GM19035 (cell line): ENCODE measurements around the gene PRPF4.
"Not testable (repeated sequence)": the region's sequence is repeated elsewhere in the genome, so short reads cannot be mapped to it uniquely, and the experiment has no call there.

ENCODE experiments used
- ATAC-seq: cut with Tn5 transposase; IDR thresholded peaks from one replicate; pipeline ENCODE4 v1.9.1; 2021; ENCODE audit not compliant: unreplicated experiment

The PRPF4 gene

DNA sequence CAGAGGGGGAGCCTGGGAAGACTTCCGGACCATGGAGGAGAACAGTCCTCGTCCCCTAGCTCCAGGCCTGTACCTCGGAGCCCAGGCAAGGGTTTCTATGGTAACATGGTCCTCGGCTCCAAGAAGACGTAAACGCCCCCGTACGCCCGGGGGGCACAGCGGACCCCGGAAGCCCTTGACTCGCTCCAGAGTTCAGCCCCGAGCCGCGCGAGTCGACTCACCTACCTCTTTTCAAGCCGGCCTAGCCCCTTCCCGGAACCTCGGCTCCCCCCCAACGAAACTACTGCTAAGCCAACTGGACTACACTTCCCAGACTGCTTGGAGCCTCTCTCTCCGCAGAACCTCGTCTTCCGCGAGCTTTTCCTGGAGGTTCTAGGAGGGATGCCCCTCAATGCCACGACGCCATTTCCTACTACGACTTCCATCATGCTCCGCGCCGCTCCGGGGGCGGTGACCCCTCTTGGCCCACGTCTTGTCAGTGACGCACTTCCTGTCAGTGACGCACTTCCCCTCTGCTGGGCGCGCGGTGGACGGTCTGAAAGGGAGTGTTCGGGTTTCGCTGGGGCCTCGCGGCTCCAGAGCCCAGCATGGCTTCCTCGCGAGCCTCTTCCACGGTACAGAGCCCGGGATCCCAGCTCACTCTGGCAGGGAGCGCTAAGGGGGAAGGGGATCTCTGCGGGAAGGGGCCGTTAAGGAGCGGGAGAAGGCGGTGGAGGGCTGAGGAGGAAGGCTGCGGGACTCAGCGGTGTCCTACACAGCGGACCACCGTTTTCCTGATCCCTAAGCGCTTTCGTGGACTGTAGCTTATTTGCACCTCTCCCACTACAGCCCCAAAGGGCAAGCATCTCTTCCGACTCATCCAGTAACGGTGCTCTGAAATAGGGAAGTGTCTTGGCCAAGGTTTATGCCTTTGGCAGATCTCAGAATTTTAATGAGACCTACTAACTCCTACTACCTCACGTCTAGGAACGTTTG, at the start of gene PRPF4, which contains the start of gene CDC26:
Gene PRPF4 (plus strand): TSS at position 502 of the 975 bp plus-strand sequence. CDS start 86 bp downstream, at position 588.
Gene CDC26 (minus strand): TSS at position 416 of the 975 bp plus-strand sequence. CDS start 3,065 bp downstream, outside the sequence.
- ATAC-seq: peak; percentile 99

DNA sequence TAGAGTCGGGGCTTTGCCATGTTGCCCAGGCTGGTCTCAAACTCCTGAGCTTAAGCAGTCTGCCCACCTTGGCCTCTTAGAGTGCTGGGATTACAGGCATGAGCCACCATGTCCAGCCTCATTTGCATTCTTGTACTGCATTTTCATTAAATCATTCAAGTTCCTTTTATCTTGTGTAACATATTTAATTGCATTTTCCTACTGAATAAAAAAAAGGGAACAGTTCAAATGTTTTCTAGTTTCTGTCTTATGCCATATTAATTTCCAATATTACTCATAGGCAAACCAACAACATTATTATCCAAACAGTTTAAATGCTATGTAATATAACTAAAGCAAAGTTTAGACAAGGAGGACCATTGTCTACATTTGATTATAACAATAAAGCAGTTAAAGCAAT, 48.0 kb upstream of the PRPF4 start:
- ATAC-seq: no peak

DNA sequence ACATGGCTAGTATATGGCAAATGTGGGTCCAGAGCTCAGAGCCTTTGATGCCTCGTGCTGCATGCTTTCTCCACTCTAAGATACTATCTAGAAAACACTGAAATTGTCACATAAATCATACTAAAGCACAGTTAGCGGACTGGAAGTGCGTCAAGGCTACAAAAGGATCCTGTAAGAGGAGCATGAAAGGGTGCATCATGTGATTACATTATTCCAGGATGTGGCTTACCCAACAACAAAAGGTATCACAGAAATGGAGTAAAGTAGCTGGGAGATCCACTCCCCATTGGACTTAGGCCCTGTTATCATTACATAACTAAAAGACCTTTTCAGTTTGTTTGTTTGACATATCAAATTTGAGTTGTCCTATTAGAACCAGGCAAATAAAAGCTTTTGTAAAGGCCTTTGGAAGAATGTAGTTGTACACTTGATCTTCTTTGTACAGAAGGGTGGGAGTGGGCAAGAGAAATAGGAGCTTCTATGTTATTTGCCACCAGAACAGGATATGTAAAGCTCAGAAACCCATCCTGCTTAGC, 47.3 kb upstream of the PRPF4 start:
- no peak for ATAC-seq

DNA sequence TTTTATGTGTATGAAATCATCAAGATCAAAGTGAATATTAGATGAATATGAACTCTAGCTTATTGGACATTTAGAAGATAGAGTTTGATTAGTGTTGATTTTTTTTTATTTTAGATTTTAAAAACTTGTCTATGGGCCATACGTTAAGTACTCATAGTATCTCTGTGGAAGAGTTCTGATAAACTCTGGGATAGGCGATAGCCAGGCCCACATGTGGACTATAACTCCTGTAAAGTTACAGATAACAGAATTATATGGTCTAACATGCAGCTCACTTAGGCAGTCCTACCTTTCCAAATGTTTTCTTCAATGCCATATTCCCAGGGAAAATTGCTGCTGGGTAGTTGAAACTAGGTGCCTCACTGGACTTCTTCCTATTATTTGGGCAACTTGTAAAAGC, 43.8 kb upstream of the PRPF4 start:
- no peak for ATAC-seq

DNA sequence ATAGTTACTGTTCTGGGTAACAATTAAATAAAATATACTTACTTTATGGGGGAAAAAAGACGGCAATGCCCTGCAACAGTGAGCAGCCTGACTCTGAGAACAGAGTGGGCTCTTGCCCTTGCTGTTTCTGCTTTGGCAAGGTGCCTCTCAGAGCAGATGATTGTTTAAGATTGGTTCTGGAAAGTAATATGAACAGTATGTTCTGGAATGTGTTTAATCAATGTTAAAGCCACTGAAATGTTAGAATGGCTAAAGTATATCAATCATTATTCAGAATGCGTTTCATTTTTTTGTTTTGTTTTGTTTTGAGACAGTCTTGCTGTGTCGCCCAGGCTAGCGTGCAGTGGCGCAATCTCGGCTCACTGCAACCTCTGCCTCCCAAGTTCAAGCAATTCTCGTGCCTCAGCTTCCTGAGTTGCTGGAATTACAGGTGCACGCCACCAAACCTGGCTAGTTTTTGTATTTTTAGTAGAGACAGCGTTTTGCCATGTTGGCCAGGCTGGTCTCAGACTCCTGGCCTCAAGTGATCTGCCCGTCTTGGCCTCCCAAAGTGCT, 39.7 kb upstream of the PRPF4 start:
- not testable (repeated sequence) for ATAC-seq

DNA sequence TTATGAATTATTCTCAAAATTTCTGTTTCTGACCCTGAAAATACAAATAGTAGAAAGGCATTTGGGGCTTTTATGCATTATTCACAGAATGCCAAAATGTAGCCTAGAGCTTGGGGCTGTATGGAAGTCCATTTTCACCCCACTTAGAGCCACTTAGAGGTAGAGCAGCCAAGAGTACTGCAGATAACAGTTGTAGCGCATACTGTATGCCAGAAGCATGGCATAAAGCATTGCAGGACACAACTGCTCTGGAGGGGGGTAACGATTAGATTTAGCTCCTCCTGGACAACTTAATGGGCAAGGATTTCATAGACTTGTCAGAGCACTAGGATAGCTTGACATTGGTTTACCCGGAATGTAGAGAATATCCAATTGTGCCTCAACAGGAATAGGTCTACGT, 38.4 kb upstream of the PRPF4 start:
- no peak for ATAC-seq

DNA sequence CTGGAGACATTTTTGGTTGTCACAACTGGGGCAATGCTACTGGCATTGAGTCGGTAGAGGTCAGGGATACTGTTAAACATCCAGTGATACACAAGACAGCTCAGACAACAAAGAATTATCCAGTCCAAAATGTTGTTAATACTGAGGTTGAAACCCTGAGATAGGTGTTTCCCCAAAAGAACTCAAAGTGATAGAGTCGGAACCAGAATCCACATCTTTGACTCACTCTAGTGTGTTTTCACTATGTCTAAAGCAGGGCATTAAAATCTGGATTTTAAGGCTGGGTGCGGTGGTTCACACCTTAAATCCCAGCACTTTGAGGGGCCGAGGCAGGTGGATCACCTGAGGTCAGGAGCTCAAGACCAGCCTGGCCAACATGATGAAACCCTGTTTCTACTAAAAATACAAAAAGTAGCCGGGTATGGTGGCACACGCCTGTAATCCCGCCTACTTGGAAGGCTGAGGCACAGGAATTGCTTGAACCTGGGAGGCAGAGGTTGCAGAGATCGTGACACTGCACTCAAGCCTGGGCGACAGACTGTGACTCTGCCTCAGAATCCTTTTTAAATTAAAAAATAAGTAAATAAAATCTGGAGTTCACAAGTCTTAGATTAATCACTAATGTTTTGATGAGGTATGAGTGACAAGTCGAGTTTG, 37.1 kb upstream of the PRPF4 start:
- ATAC-seq: no peak

DNA sequence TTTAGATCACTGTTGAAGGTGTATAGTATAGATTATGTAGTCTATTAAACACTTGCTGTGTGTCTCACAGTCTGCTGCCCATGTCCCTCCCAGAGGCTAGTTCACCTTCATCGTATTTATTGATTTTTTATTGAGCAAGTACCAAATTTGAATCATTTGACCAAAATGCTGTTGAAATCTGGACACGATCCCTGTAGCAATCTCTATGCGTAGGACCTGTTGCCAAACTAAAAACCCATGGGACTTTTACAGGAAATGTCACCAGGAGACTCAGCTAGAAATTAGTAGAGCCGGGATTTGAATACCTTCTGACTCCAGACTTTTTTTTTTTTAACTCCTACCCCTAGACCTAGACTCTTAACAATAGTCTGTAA, 36.6 kb upstream of the PRPF4 start:
- ATAC-seq: no peak

DNA sequence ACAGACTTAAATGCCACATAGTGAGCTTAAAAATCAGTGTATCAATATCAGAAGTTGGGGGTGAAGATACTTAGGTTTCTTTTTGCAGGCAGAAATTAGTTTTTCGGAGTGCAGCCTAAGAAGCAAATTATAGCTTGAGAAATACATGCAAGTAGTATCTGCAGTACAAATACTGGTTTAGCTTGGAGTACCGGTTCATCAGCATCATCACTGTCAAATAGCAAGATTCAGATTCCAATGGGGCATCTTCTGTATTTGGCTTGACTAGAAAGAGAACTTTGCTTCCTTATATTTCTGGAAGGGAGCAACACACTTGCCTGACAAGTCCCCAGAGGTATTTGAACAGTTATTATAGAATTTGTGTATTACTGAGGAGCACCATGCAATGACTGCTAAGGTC, 34.3 kb upstream of the PRPF4 start:
- ATAC-seq: no peak

DNA sequence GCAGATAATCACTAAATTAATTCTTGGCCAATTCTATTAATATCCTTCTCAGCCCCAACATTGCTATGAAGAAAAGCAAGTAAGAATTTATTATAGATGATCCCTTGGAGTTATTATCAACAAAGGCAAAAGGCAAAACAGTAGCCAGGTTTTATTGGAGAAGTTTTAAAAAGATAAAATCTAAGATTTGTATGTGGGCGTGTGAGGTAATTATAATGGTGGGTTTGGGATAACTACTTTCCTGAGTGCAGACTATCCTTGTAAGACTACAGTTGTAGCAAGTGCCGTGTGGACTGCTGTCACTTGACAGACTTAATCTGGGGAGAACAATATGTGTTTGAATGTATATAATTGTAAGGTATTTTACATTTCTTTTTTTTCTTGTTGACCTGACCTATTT, 30.9 kb upstream of the PRPF4 start:
- ATAC-seq: no peak

DNA sequence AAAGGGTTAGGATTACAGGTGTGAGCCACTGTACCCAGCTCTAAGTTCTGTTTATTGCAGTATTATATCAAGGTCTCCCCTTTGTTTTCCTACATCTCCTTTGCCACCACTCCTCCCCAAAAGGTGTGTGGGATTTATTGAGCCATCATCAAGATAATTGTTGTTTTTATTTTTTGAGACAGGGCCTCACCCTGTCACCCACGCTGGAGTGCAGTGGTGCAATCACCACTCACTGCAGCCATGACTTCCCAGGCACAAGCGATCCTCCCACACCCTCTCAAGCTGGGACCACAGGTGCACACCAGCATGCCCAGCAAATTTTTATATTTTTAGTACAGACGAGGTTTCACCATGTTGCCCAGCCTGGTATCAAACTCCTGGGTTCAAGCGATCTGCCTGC, 29.6 kb upstream of the PRPF4 start:
- no peak for ATAC-seq

DNA sequence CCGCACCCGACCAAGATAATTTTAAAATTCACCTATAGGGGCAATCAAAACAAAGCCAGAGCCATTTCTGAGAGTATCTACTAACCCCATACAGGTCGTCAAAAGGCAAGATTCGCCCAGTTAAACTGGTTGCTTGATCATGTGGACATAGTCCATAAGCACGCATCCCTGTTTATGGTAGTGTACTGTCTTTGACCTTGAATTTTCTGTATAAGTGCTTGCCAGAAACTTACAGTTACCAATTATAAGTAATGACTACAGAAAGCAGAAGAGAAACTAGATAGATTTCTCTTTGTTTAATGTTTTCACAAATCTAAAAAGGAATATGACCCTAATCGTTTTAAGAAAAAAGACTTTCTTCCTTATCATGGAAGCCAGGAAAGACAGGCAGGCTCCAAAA, 28.5 kb upstream of the PRPF4 start:
- ATAC-seq: no peak

DNA sequence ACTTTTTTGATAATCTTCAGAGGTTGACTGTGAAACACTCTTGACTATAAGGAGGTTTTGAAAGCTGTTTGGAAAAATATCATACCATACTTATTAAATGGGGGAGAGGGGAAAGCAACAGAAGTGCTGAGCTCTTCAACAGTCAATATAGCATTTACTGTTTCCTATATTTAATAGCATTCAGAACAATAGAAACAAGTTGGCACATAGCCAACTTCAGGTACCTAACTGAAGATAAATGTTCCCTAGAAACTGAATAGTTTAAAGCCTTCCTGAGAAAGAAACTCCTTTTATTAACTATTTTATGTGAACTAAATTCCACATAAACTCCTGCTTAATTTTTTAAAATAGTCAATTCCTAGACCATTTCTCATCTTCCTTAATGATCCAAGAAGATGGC, 27.8 kb upstream of the PRPF4 start:
- ATAC-seq: no peak

DNA sequence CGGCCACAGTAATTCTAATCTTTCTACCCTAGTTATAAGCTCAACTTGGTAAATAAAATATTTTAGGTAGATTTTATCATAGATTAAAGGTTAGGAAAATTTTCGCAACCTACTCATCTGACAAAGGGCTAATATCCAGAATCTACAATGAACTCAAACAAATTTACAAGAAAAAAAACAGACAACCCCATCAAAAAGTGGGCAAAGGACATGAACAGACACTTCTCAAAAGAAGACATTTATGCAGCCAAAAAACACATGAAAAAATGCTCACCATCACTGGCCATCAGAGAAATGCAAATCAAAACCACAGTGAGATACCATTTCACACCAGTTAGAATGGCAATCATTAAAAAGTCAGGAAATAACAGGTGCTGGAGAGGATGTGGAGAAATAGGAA, 25.8 kb upstream of the PRPF4 start:
- not testable (repeated sequence) for ATAC-seq

DNA sequence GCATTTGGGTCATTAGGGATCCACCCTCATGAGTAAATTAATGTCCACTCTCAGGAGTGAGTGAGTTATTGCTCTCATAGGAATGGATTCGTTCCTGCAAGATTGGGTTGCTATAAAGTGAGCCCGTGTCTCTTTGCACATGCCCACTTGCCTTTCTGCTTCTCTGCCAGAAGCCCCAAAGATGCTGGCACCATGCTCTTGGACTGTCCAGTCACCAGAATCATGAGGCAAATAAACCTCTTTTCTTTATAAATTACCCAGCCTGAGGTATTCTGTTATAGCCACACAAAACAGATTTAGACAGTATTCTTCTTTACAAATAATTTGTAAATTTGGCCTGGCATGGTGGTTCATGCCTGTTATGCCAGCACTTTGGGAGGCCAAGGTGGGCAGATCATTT, 24.7 kb upstream of the PRPF4 start:
- no peak for ATAC-seq

DNA sequence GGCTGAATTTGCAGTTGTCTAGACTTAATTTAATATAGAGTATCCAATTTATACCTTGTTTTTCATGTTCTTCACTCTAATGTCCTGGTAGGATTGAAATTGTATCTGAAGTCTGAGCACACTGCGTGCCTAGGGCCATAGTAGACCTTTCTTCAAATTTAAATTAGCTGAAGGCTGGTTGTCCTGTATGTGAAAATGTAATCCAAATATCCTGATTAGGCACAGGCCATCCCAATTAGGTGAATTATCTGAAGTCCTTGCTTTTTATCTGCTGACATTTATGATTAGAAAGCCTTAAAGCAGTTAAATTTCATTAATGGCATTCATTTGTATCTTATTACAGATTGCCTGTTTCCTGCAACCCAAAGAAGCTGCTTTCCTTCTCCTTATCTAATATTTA, 20.5 kb upstream of the PRPF4 start:
- no peak for ATAC-seq

DNA sequence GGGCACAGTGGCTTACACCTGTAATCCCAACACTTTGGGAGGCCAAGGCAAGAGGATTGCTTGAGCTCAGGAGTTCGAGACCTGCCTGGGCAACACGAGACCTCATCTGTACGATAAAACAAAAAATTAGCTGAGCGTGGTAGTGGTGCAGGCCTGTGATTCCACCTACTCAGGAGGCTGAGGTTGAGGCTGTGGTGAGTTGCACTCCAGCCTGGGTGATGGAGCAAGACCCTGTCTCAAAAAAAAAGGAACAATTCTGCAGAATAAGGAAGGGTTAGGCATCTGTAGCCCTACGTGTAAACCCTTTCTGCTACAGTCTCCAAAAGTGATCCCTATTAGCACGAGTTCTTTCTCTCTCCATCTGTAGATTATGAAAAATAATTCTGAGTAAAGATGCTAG, 20.0 kb upstream of the PRPF4 start:
- ATAC-seq: no peak

DNA sequence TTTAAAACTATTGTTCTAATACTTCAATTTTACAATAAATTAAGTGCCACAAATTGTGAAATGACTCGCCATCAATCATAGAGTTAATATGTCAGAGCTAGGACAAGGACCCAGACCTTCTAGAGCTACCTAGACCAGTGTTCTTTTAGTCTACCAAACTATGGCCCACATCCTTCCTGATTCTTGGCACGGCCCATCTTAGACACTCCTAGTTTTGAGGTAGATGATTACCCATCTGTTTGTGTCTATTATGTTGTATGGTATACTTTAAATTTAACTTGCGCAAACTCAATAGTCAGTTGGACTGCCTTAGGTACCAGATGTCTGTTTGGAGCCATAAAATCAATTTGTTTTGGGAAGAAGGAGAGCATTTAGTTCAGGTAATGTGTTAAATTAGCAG, 17.6 kb upstream of the PRPF4 start:
- ATAC-seq: no peak

DNA sequence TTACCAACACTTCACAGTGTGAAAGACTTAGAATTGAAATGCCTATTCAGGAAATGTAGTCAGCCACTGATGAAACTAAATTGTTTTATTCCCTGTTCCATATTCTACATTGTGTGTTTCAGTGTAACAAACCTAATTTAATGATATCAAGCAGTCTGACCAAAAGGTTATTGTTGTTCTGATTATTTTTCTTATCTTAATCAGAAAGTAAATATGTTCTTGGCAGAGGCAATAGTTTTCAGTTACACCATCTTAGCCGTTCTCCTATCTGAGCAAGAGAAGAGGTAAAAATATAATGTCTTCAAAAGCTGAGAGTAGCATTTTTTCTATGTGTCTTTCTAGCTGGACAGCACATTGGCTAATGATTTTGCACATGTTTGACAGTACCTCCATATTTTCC, 17.2 kb upstream of the PRPF4 start:
- ATAC-seq: no peak

DNA sequence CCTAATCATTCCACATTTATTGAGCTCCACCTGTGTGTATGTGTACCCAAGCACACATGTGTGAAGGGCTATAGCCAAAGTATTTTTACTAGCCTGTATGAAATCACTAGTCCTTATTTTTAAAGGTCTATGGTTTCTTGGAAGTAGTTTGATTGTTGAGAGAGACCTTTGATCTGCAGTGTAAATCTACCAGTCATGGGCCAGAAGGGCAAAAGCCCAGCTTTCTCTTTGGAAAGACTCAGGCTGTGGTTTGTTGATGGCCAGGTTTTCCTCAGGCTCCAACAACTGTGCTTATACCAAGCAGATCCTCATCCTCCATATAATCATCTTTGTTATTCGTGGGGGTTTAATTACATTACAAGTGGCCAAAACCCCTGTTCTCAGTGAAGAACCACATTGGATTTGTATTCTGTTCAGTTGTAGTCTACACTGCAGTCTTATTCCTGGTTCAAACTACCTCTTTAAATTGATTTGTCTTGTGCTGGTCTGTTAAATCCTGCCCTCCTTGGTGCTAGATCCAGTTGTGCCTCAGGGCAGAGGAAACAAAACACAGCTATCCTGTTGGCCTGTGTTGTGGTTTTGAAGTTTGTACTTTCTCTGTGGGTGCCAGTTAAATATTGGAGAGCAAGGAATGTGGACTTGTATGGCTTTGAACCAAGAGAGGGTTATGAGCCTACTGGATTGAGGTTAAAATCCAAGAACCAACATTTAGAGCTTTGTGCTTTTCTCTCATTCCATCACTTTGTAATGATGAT, 13.4 kb upstream of the PRPF4 start:
- ATAC-seq: no peak

DNA sequence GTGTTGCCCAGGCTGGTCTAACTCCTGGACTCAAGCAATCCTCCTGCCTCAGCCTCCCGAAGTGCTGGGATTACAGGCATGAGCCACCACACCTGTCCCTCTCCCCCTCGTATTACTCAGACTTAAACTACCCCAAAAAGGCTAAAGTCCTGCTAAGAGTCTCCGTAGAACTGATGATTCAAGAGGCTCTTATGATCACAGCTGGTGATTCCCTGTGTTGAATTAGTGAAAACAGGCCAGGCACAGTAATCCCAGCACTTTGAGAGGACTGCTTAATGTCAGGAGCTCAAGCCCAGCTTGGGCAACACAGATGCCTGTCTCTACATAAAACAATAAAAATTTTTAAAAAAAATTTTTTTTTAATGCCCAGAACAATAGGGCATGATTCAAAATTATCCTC, 9.3 kb upstream of the PRPF4 start:
- no peak for ATAC-seq
